GM20431 (cell line): ENCODE data around the gene HDAC3.

Source experiments
- in situ Hi-C: fragments of 300-500 bp; cut with MseI, MboI; formaldehyde crosslinking; loops from one replicate; pipeline ENCODE4 v1.15.0; 2020; ENCODE audit warnings: low sequenced_read_pairs; ENCODE audit not compliant: unreplicated experiment

HDAC3 gene

GRCh38 chr5:141636413-141637122 is at the start of gene HDAC3, which contains the start of gene RELL2:
TSS of gene HDAC3 (minus strand) at chr5:141636849. CDS start at chr5:141636790, 59 bp downstream.
TSS of gene RELL2 (plus strand) at chr5:141636997. CDS start at chr5:141638226, 1,229 bp downstream.
- in situ Hi-C loops, result loop anchor here (10.0 kb wide), 1 partner anchor 52 kb away; no protein-coding TSS in a partner anchor

- in situ Hi-C loops, result loop anchor here (25.0 kb wide), 1 partner anchor 452 kb away; no protein-coding TSS in a partner anchor
Measured at GRCh38 chr5:141685591-141685990, 48.9 kb upstream of the HDAC3 start.

GRCh38 chr5:141683596-141684141 is 47.0 kb upstream of the HDAC3 start:
- in situ Hi-C loops, result loop anchor here (25.0 kb wide), 1 partner anchor 454 kb away; no protein-coding TSS in a partner anchor

- in situ Hi-C loops, result loop anchor here (25.0 kb wide), 1 partner anchor 455 kb away; no protein-coding TSS in a partner anchor
Measured at GRCh38 chr5:141681695-141682641, 45.3 kb upstream of the HDAC3 start, which contains the start of gene ARAP3. TSS of gene ARAP3 (minus strand) at chr5:141682230. CDS start at chr5:141680486, 1,744 bp downstream.

GRCh38 chr5:141681295-141681694 is 44.6 kb upstream of the HDAC3 start:
- in situ Hi-C loops, result loop anchor here (25.0 kb wide), 1 partner anchor 456 kb away; no protein-coding TSS in a partner anchor

- in situ Hi-C loops, result loop anchor here (25.0 kb wide), 1 partner anchor 457 kb away; no protein-coding TSS in a partner anchor
Measured at GRCh38 chr5:141680751-141681201, 44.1 kb upstream of the HDAC3 start.

GRCh38 chr5:141680178-141680577 is 43.5 kb upstream of the HDAC3 start:
- in situ Hi-C loops, result loop anchor here (25.0 kb wide), 1 partner anchor 457 kb away; no protein-coding TSS in a partner anchor

GRCh38 chr5:141677415-141677814 is 40.8 kb upstream of the HDAC3 start:
- in situ Hi-C loops, result loop anchor here (25.0 kb wide), 1 partner anchor 460 kb away; no protein-coding TSS in a partner anchor

- in situ Hi-C loops, result loop anchor here (25.0 kb wide), 1 partner anchor 462 kb away; no protein-coding TSS in a partner anchor
Measured at GRCh38 chr5:141675672-141676071, 39.0 kb upstream of the HDAC3 start.

GRCh38 chr5:141674747-141675146 is 38.1 kb upstream of the HDAC3 start:
- in situ Hi-C loops, result loop anchor here (25.0 kb wide), 1 partner anchor 463 kb away; no protein-coding TSS in a partner anchor

- in situ Hi-C loops, result no loop called here
Measured at GRCh38 chr5:141672841-141673813, 36.5 kb upstream of the HDAC3 start.

- in situ Hi-C loops, result no loop called here
Measured at GRCh38 chr5:141672071-141672840, 35.6 kb upstream of the HDAC3 start.

- in situ Hi-C loops, result no loop called here
Measured at GRCh38 chr5:141669520-141669919, 32.9 kb upstream of the HDAC3 start.

GRCh38 chr5:141668601-141669265 is 32.1 kb upstream of the HDAC3 start:
- in situ Hi-C loops, result no loop called here

- in situ Hi-C loops, result no loop called here
Measured at GRCh38 chr5:141665995-141666940, 29.6 kb upstream of the HDAC3 start.
